SJSA1 (cell line): ENCODE results near the gene STARD7. TPM values are rescaled to one million over a fixed set of nuclear protein-coding genes. Genes with fewer than 3 reads are reported as not detected.
"Not testable (repeated sequence)": the region's sequence is repeated elsewhere in the genome, so short reads cannot be mapped to it uniquely, and the experiment has no call there.

Experiments
- DNase-seq, 2 experiments: peaks; one replicate each; pipeline ENCODE4 v3.0.0-alpha.2; 2015 to 2020; ENCODE audit warnings: low spot score in 2 of 2, low read depth in 1 of 2
- H3K27ac ChIP-seq: fragments of 250-450 bp; sonication (Bioruptor Pico); 2 replicates; pipeline ENCODE4 v1.5.1; 2020; ENCODE audit warnings: mild to moderate bottlenecking, moderate library complexity
- H3K27me3 ChIP-seq: fragments of 250-450 bp; sonication (Bioruptor Pico); replicated peaks from 2 replicates; pipeline ENCODE4 v1.5.1; 2020; ENCODE audit warnings: mild to moderate bottlenecking, moderate library complexity
- H3K36me3 ChIP-seq: fragments of 250-450 bp; sonication (Bioruptor Pico); 2 replicates; pipeline ENCODE4 v1.5.1; 2020; ENCODE audit warnings: mild to moderate bottlenecking
- H3K4me1 ChIP-seq: fragments of 250-450 bp; sonication (Bioruptor Pico); replicated peaks from 2 replicates; pipeline ENCODE4 v1.6.1; 2021; ENCODE audit warnings: mild to moderate bottlenecking
- H3K4me3 ChIP-seq: fragments of 250-450 bp; sonication (Bioruptor Pico); 2 replicates; pipeline ENCODE4 v1.5.1; 2020; ENCODE audit warnings: mild to moderate bottlenecking
- H3K9me3 ChIP-seq: fragments of 250-450 bp; sonication (Bioruptor Pico); replicated peaks from 2 replicates; pipeline ENCODE4 v1.5.1; 2020; ENCODE audit warnings: mild to moderate bottlenecking
- total RNA-seq: library from RNA; depleted of rRNA; stranded (reverse); fragments of >200 nt; shearing (Covaris generic); gene quantifications from 2 replicates; pipeline ENCODE4 v1.2.3, GENCODE V29; 2014; rRNA removed

Gene STARD7
- total RNA-seq, 1 experiment from 2014 or later, result 188 TPM

DNA sequence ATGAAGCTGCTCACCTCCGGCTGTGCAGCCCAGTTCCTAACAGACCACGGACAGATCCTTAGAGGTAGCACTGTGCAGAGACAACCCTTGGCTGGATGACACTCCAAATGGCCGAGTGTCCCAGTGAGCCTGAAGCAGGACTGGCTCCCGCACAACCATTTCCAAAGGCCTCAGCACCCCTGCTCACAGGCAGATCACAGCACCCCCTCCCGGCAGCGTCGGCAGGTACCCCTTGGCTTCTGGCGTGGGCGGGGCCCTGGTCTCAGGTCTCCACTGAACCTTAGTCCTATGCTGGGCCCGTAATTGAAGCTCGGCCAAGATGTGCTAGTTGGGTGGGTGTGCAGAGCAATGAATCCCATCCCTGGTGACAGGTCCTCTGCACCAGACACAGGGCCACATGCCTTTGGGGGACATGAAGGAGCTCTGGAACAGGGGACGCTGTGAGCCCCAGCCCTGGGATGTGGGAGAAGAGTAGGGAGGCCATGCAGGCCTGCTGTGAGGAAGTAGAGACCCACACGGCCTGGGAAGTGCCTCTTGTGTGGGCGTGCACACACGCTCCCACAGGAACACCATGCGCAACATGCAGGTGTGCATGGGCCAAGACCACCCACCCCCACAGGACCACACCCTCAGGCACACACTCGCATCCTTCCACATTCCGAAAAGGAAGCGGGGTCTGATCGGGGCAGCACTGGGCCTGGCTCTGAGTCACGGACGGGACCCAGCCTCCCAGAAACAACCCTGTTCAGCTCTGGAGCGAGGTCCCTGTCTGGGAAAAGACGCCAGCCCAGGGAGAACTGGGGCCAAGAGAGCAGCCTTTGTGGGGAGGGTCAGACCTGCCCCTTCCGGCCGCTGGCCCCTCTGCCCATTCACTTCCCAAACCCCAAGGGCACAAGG, 66.2 kb downstream of the STARD7 start:
- DNase-seq, result no peak
- H3K4me1 ChIP-seq, result peaks cover 25% of the 10 kb centered on the region
- peaks cover 6% of the 10 kb centered on the region; the same call in 1 of the 2 replicates for H3K36me3 ChIP-seq
- H3K9me3 ChIP-seq, result peaks cover 4% of the 10 kb centered on the region
- no peak overlapping the region for H3K27ac ChIP-seq
- H3K27me3 ChIP-seq, result peaks cover 14% of the 10 kb centered on the region
- H3K4me3 ChIP-seq, result no peak overlapping the region

DNA sequence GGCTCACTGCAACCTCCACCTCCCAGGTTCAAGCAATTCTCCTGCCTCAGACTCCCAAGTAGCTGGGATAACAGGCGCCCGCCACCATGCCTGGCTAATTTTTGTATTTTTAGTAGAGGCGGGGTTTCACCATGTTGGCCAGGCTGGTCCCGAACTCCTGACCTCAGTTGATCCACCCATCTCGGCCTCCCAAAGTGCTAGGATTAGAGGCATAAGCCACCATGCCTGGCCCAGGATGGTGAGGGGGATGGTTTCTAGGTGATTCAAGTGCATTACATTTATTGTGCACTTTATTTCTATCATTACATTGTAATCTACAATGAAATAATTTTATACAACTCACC, 67.0 kb downstream of the STARD7 start:
- H3K9me3 ChIP-seq, H3K27ac ChIP-seq, H3K36me3 ChIP-seq, DNase-seq, H3K4me3 ChIP-seq: not testable (repeated sequence)
- Histone ChIP-seq H3K4me1 (peaks cover 17% of the 10 kb centered on the region), H3K27me3 (peaks cover 14% of the 10 kb centered on the region)

DNA sequence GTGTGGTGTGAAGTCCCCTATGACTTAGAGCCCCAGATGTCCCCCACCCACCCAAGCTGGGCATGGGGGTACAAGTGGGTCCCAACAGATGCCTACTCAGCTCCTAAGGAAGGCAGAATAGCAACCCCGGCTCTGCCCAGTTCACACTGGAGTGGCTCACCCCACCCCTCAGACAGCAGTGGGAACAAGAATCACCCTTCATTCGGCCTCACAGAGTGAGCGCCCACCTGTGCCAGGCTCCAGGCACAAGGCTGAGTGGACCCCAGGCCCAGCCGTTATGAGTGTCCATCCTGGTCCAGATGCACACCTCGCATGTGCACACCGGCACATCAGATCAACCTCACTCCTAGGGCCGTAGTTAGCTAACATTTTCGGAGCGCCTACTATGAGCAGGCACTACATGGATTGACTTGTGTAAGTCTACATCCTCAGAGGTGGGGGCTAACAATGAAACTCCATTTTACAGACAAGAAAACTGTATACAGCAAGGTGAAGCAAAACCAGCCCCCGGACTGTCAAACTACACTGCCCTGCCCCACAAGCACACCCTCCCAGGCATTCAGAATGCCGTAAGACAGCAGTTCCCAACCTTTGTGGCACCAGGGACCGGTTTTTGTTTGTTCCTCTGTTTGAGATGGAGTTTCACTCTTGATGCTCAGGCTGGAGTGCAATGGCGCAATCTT, 67.5 kb downstream of the STARD7 start:
- Histone ChIP-seq H3K4me1 (peaks cover 14% of the 10 kb centered on the region), H3K27me3 (peaks cover 16% of the 10 kb centered on the region), H3K4me3 (no peak overlapping the region), H3K27ac (no peak overlapping the region), H3K36me3 (peaks cover 6% of the 10 kb centered on the region; the same call in 1 of the 2 replicates), H3K9me3 (peaks cover 4% of the 10 kb centered on the region)
- DNase-seq, result no peak

DNA sequence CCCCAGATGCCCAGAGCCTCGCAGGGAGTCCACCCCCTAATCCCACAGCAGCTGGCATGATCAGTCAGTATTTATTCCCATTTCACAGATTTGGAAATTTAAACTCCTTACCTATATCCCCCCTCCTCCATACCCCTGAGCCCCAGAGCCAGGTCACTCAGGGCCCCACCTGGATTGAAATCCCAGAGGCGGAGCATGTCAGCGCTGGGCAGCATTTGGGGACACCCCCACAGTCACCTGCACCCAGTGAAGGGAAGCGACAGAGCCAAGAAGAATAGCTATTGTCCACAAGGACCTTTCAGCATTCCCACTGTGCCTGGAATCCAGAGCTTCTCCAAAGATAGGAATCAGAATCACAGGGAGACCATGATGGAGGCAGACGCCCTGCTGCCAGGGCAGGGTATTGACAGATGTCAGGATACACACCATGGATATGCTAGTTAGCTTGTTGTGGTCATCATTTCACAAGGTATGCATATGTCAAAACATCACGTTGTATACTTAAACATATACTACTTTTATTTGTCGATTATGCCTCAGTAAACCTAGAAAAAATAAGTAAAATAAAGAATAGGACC, 69.4 kb downstream of the STARD7 start:
- H3K27me3 ChIP-seq, result peaks cover 11% of the 10 kb centered on the region
- DNase-seq, result no peak
- no peaks in the 10 kb centered on the region for H3K36me3 ChIP-seq
- H3K4me3 ChIP-seq, result no peak overlapping the region
- H3K4me1 ChIP-seq, result no peaks in the 10 kb centered on the region; the same call in 1 of the 2 replicates
- H3K9me3 ChIP-seq, result no peaks in the 10 kb centered on the region
- no peak overlapping the region for H3K27ac ChIP-seq

DNA sequence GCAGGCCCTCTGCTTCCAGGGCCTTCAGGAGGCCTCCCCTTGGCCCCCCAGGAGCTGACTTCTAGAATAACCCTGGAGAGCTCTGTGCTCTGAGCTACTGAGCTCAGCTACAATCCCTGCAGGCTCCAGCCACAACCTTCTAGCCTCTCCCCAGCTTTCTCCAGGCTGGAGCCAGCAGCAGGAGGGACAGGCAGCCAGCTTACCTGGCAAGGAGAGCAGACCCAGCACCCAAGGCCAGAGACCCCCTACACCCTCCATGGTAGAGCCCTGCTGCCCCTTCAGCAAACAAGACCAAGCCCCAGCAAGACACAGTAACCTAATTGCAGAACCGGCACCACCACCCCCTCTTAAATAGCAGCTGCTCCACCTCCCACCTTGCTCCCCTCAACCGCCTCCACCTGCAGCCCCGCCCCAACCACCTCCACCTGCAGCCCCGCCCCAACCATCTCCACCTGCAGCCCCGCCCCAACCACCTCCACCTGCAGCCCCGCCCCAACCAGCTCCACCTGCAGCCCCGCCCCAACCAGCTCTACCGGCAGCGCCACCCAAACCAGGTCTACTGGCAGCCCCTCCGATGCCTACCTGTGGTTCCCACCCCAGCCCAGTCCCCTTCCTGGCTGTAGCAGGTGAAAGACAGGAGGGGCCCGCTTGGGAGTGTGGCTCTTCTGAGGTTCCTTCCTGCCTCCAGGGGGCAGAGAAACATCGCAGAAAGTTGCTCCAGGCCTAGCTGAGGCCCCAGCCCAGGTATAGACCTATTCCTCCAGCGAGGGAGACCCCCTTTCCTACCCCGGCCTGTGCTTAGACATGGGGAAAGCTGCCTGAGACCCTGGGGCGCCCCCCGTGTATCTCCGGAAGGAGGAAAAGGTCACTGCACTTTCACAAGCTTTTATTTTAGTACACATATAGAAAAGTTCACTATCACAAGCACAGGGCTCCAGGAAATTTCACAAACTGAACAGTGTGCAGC, 70.2 kb downstream of the STARD7 start, which contains the start of gene ASTL:
ASTL (minus strand) TSS at position 324 of the 967 bp plus-strand sequence; CDS start at position 258, 66 bp downstream.
- Histone ChIP-seq H3K4me3 (no peak within 1 kb of the TSS), H3K36me3 (no peaks in the 10 kb centered on the region), H3K4me1 (no peaks in the 10 kb centered on the region), H3K27ac (no peak within 1 kb of the TSS), H3K27me3 (0 out of 2 replicates have a peak, but pooled peaks cover 9% of the 10 kb centered on the region), H3K9me3 (no peaks in the 10 kb centered on the region)
- DNase-seq, result no peak

DNA sequence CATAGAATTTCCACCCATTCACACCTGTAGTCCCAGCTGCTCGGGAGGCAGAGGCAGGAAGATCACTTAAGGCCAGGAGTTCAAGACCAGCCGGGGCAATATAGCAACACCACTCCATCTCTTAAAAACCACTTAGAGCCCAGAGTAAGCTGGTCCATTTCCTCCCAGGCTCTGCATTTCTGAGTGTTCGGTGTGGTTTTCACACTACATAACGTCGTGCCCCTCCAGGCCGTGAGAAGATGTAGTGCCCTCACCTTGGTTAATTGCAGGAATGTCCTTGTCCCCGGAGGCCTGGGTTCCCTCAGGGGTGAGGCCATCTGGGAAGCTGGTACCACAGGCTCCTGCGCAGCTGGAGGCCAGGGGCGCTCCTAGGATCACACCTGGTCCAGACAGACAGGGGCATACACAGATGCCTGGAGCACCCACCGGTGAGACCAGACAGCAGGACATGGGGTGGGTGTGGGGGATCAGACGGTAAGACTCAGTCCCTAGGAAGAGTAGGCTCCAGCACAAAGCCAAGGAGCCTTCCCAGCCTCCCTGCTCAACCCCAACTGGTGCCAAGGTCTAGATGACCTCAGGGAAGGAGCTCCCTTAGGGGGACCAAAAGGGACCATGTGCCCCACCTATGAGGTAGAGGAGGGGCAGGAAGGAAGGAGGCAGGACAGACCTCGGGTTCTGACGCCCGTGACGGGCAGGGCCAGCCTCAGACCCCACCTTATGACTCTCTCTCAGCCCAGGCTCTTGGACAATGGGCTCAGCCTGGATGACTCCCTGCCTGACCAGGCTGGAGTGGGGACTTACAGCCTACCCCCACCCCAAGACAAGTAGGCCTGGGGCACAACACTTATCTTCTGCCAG, 71.1 kb downstream of the STARD7 start:
- DNase-seq, result no peak
- H3K4me1 ChIP-seq, result no peaks in the 10 kb centered on the region
- H3K27me3 ChIP-seq, result 0 out of 2 replicates have a peak, but pooled peaks cover 12% of the 10 kb centered on the region
- no peaks in the 10 kb centered on the region for H3K9me3 ChIP-seq
- H3K27ac ChIP-seq, result no peak overlapping the region
- no peak overlapping the region for H3K4me3 ChIP-seq
- H3K36me3 ChIP-seq, result no peaks in the 10 kb centered on the region

DNA sequence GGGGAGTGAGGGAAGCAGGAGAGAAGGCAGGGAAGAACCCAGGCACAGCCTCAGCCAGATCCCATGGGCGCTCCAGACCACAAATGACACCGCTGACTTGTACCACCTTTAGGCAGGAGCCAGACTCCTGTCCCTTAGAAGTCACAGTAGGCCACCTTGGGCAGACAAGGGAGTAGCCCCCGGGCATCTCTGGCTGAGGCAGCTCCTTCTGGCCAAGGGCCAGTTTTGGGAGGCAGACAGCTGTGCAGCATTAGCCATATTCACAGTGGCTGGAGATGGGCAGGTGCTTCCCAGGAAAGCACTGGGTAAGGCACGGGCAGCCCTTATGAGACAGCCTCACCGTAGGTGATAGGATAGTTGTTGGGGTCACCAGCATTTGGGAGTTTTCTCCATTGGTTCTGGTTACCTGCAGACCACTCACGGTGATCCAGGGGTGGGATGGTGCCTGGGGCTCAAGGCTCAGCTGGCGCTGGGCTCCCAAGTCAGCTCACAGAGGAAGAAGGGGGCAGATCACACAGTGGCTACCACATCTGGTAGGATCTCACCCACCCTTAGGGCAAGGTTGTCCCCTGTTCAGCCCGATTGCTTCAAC, 72.4 kb downstream of the STARD7 start:
- no peaks in the 10 kb centered on the region for H3K9me3 ChIP-seq
- H3K4me3 ChIP-seq, result no peak overlapping the region
- H3K4me1 ChIP-seq, result no peaks in the 10 kb centered on the region
- 0 out of 2 replicates have a peak, but pooled peaks cover 12% of the 10 kb centered on the region for H3K27me3 ChIP-seq
- H3K27ac ChIP-seq, result no peak overlapping the region
- H3K36me3 ChIP-seq, result no peaks in the 10 kb centered on the region
- DNase-seq, result no peak

DNA sequence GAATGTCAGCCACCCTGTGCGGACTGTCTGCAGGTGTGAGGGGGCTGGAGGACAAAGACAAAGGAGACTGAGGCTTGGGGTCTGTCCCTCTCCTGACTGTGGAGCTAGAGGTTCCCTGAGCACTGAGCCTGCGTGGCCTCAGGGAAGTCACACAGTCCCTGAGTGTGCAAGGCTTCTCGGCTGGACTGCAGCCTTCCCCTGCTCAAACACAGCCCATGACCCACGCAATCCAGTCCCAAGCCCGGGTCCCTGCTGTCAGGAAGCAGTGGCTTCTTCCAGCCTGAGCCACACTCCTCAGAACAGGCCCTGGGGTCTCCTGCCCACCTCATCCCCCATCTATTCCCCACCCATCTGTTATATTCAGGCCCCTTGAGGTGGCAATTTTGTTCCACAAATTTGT, 73.0 kb downstream of the STARD7 start:
- no peaks in the 10 kb centered on the region for H3K9me3 ChIP-seq
- no peaks in the 10 kb centered on the region for H3K36me3 ChIP-seq
- H3K27me3 ChIP-seq, result peaks cover 18% of the 10 kb centered on the region
- DNase-seq, result no peak
- H3K27ac ChIP-seq, result no peak overlapping the region
- no peaks in the 10 kb centered on the region for H3K4me1 ChIP-seq
- no peak overlapping the region for H3K4me3 ChIP-seq

DNA sequence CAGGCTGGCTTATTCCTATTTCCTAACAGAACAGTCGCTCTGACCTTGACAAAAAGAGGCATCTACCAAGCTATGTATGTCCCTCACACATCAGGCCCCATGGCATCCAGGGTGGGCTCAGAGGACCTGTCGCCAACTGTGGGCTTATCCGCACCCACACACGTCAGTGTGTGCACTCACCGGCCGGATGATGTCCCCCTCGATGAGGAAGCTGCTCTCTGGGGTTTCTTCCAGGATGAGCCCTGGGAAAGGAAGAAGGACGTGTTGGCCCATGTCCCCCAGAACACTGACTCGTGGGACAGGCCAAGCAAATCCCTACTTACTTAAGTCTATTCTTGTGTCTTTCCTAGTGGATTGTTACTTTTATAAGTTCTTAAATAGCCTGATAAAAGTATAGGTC, 73.5 kb downstream of the STARD7 start:
- no peak overlapping the region for H3K4me3 ChIP-seq
- no peaks in the 10 kb centered on the region for H3K9me3 ChIP-seq
- no peak overlapping the region for H3K27ac ChIP-seq
- peaks cover 19% of the 10 kb centered on the region for H3K27me3 ChIP-seq
- no peak for DNase-seq
- no peaks in the 10 kb centered on the region for H3K36me3 ChIP-seq
- no peaks in the 10 kb centered on the region for H3K4me1 ChIP-seq

Other genes starting within 250 kb of the STARD7 start
- gene ANKRD36C, start 217.0 kb downstream of the STARD7 start, total RNA-seq, result 12.0 and 22.4 TPM in 2 replicates
- gene GPAT2, start 173.9 kb downstream of the STARD7 start, total RNA-seq, result not detected in 2 replicates
- not detected in 2 replicates for gene ADRA2B, start 92.3 kb downstream of the STARD7 start, total RNA-seq
- not detected in 2 replicates for gene ASTL, start 70.3 kb downstream of the STARD7 start, total RNA-seq
- 0.24 TPM in 1 of 2 replicates, not detected in the other for gene DUSP2, start 63.4 kb downstream of the STARD7 start, total RNA-seq
- gene TMEM127, start 57.2 kb upstream of the STARD7 start, total RNA-seq, result 24.3 and 25.1 TPM in 2 replicates
- gene CIAO1, start 57.4 kb upstream of the STARD7 start, total RNA-seq, result 86.9 and 88.2 TPM in 2 replicates
- 29.9 and 33.1 TPM in 2 replicates for gene SNRNP200, start 96.7 kb upstream of the STARD7 start, total RNA-seq
- 0.50 and 0.55 TPM in 2 replicates for gene ITPRIPL1, start 116.5 kb upstream of the STARD7 start, total RNA-seq
- gene NCAPH, start 126.9 kb upstream of the STARD7 start, total RNA-seq, result 45.7 and 55.7 TPM in 2 replicates